Pancreas (tissue), 10 donors: ENCODE results near the gene HDAC11. TPM values are rescaled to one million over a fixed set of nuclear protein-coding genes. Genes with fewer than 3 reads are reported as not detected.
A peak's percentile ranks its signal among the peaks of the same experiment; 100 is the strongest.

Experiments
- ATAC-seq, 4 donors: fragments of 200-7000 bp; cut with Tn5 transposase; one replicate each; pipeline versions ENCODE4 v1.8.0 to v1.9.1; 2020; ENCODE audit warnings: mild to moderate bottlenecking in 4 of 4, moderate library complexity in 4 of 4
- DNase-seq, 6 donors: peaks; one replicate each; pipeline ENCODE4 v3.0.0-alpha.2; 2020
- FAIRE-seq: peaks from 2 replicates; lab custom pipeline; 2012; peaks lifted over from hg19 to GRCh38; lab: Jason Lieb, UNC
- H3K27ac ChIP-seq, 4 donors: fragments of 200-600 bp; sonication (generic); 1 replicate in 3 of 4; 2 replicates in 1 of 4; pipeline versions ENCODE4 v1.5.0 to v1.8.0; 2020
- H3K27me3 ChIP-seq, 4 donors: fragments of 200-600 bp; one replicate each; pipeline ENCODE4 v1.8.0; 2021
- H3K36me3 ChIP-seq, 3 donors: fragments of 200-600 bp; sonication (generic) in 1 of 3; one replicate each; pipeline versions ENCODE4 v1.5.0 to v1.8.0; 2020 to 2021
- H3K4me1 ChIP-seq, 3 donors: fragments of 200-600 bp; one replicate each; pipeline ENCODE4 v1.8.0; 2021
- H3K4me3 ChIP-seq, 4 donors: fragments of 200-600 bp; sonication (generic) in 2 of 4; one replicate each; pipeline versions ENCODE4 v1.5.0 to v1.8.0; 2020 to 2021
- H3K9me3 ChIP-seq, 4 donors: fragments of 200-600 bp; one replicate each; pipeline ENCODE4 v1.8.0; 2021
- WGBS, 2 donors: extraction: QIAGEN DNeasy Blood & Tissue Kit; methylation state at CpG; one replicate each; pipeline ENCODE4 v1.1.7; 2013; 5-methylcytosine and 5-hydroxymethylcytosine counted together
- intact Hi-C, 3 donors: fragments of 100-400 bp; cut with DNase I; formaldehyde crosslinking; loops; one replicate each; pipeline versions ENCODE4 v1.11.1 to v1.14.2; 2022
- polyA plus RNA-seq, 2 donors: library from polyadenylated mRNA; stranded (reverse); fragments of 200-250 nt; gene quantifications; one replicate each; pipeline ENCODE4 v1.2.3, GENCODE V29; 2013
- total RNA-seq, 6 donors: library from RNA; stranded (reverse); fragmentation: NEBNext Ultra II Directional in 4 of 6; extraction: Animal tissue kit (Norgen Biotek cat#: 25700) in 4 of 6; gene quantifications; one replicate each; pipeline versions ENCODE4 v1.2.1 to v1.2.4, GENCODE V29; 2021 to 2023
- TF ChIP-seq, protein P1 (sequence below), 4 donors: fragments of 200-600 bp; sonication (generic) in 3 of 4; IDR thresholded peaks; one replicate each; pipeline versions ENCODE4 v1.5.0 to v1.8.0; 2021; ENCODE audit warnings: antibody characterized with exemption in 4 of 4
- donor health status: healthy with polysubstance abuse.
- donor health status: DM: no; HTN: no; CAD: no; lungs with moderate emphysema.
- donor health status: DM: no; HTN: no; CAD: no.
- donor health status: control.
- donor health status: control.
- donor health status: Bipolar disorder and iron deficiency.
- donor health status: DM: yes; HTN: yes; CAD: no.
- donor health status: DM: no; HTN: no; CAD: no.
- donor health status: DM: no; HTN: no; CAD: no.
- donor health status: DM: yes; HTN: yes; CAD: no.

HDAC11 gene
- total and polyA plus RNA-seq, 8 donors = 20.4 to 40.3 (median 26.8) TPM

DNA sequence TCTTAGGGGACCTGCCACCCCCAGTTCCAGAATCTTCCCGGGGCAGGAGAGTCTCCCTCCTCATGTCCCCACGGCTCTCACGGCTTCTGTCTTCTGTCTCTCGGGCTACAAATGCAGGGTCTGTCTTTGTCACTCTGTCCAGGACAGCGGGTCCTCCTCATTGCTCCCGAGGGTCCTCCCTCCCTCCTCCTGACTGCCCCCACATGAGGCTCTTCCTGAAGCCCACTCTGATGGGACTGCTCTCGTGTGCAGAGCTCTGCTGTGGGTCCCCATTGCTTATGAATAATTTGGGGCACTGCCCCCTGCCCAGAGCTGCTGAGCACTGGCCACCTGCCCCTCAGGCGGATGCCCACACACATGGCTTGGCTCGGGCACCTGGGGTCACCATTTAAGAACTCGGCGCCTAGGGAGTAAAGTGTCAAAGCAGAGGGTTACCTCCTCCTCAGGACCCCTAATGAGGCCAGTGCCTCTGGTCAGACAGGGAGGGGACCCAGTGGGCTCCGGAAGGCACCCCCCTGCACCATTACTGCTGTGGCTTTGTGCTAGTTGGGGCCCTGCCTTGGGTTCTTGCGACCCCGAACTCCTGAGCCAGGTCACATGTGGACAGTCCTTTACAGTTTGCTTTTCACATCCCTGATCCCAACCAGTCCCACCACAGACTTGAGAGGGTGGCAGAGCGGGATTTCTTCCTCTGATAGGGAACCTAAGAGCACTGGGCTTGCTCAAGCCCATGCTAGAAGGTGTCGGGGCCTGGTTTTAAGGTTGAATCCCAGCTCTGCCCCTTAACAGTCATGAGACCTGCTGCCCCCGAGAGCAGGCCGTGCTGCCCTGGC is 22.1 kb downstream of the HDAC11 start:
- intact Hi-C loops = loop anchor here in 1 of 3 donors (5.0 kb wide), 1 partner anchor 135 kb away; no protein-coding TSS in a partner anchor
- peaks cover 0 to 3% (median 0%) of the 10 kb centered on the region in 3 donors for H3K36me3 ChIP-seq
- WGBS, 2 donors = 93 to 94% methylated on average over 18 of the region's 18 CpGs
- H3K9me3 ChIP-seq = no peaks in the 10 kb centered on the region
- DNase-seq = peak in 3 of 6 donors; percentile 5 to 45 (median 28)
- H3K27ac ChIP-seq = no peak overlapping the region
- TF ChIP-seq, protein P1, sequence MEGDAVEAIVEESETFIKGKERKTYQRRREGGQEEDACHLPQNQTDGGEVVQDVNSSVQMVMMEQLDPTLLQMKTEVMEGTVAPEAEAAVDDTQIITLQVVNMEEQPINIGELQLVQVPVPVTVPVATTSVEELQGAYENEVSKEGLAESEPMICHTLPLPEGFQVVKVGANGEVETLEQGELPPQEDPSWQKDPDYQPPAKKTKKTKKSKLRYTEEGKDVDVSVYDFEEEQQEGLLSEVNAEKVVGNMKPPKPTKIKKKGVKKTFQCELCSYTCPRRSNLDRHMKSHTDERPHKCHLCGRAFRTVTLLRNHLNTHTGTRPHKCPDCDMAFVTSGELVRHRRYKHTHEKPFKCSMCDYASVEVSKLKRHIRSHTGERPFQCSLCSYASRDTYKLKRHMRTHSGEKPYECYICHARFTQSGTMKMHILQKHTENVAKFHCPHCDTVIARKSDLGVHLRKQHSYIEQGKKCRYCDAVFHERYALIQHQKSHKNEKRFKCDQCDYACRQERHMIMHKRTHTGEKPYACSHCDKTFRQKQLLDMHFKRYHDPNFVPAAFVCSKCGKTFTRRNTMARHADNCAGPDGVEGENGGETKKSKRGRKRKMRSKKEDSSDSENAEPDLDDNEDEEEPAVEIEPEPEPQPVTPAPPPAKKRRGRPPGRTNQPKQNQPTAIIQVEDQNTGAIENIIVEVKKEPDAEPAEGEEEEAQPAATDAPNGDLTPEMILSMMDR (IDR thresholded peaks at IDR 0.05) = no peak
- no peak for FAIRE-seq
- H3K4me1 ChIP-seq = no peaks in the 10 kb centered on the region
- no peak overlapping the region for H3K4me3 ChIP-seq
- no peak for ATAC-seq
- no peaks in the 10 kb centered on the region for H3K27me3 ChIP-seq

DNA sequence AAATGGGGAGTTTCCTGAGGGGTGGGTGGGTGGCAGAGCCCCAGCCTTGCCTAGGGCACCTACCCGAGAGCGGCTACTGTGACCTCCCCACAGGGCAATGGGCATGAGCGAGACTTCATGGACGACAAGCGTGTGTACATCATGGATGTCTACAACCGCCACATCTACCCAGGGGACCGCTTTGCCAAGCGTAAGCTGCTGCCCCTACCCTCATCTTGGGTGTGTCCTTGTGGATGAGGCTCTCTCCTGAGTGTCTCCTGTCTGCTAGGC is 22.6 kb downstream of the HDAC11 start:
- FAIRE-seq (no peak), ATAC-seq (no peak), DNase-seq (peak in 3 of 6 donors; percentile 11 to 49 (median 38))
- Histone ChIP-seq H3K27me3 (no peaks in the 10 kb centered on the region), H3K4me1 (no peaks in the 10 kb centered on the region), H3K9me3 (no peaks in the 10 kb centered on the region), H3K4me3 (no peak overlapping the region), H3K27ac (no peak overlapping the region), H3K36me3 (peaks cover 0 to 3% (median 0%) of the 10 kb centered on the region in 3 donors)
- TF ChIP-seq, protein P1 (IDR thresholded peaks at IDR 0.05) = no peak
- intact Hi-C loops = loop anchor here in 1 of 3 donors (5.0 kb wide), 1 partner anchor 135 kb away; no protein-coding TSS in a partner anchor
- 96 to 98% methylated on average over 8 of the region's 8 CpGs for WGBS, 2 donors

DNA sequence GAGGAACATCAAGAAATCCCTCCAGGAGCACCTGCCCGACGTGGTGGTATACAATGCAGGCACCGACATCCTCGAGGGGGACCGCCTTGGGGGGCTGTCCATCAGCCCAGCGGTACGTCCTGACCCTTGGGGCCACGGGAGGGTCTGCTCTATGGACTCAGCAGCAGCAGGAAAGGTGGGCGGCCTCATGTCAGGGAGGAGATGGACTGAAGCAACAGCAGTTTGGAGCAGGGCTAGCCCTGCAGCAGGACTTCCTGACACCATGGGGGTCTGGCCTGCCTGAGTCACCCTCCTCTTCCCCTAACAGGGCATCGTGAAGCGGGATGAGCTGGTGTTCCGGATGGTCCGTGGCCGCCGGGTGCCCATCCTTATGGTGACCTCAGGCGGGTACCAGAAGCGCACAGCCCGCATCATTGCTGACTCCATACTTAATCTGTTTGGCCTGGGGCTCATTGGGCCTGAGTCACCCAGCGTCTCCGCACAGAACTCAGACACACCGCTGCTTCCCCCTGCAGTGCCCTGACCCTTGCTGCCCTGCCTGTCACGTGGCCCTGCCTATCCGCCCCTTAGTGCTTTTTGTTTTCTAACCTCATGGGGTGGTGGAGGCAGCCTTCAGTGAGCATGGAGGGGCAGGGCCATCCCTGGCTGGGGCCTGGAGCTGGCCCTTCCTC is 24.2 kb downstream of the HDAC11 start:
- H3K4me1 ChIP-seq = no peaks in the 10 kb centered on the region
- H3K4me3 ChIP-seq = no peak overlapping the region
- intact Hi-C loops = loop anchor here in 1 of 3 donors (5.0 kb wide), 1 partner anchor 133 kb away; no protein-coding TSS in a partner anchor
- TF ChIP-seq, protein P1 (IDR thresholded peaks at IDR 0.05) = no peak
- H3K9me3 ChIP-seq = no peaks in the 10 kb centered on the region
- DNase-seq (peak in 3 of 6 donors; percentile 19 to 67 (median 41)), FAIRE-seq (no peak), ATAC-seq (no peak)
- H3K36me3 ChIP-seq = peaks cover 0 to 3% (median 0%) of the 10 kb centered on the region in 3 donors
- 93 to 95% methylated on average over 23 of the region's 23 CpGs for whole genome bisulfite sequencing, 2 donors
- no peak overlapping the region for H3K27ac ChIP-seq
- no peaks in the 10 kb centered on the region for H3K27me3 ChIP-seq

DNA sequence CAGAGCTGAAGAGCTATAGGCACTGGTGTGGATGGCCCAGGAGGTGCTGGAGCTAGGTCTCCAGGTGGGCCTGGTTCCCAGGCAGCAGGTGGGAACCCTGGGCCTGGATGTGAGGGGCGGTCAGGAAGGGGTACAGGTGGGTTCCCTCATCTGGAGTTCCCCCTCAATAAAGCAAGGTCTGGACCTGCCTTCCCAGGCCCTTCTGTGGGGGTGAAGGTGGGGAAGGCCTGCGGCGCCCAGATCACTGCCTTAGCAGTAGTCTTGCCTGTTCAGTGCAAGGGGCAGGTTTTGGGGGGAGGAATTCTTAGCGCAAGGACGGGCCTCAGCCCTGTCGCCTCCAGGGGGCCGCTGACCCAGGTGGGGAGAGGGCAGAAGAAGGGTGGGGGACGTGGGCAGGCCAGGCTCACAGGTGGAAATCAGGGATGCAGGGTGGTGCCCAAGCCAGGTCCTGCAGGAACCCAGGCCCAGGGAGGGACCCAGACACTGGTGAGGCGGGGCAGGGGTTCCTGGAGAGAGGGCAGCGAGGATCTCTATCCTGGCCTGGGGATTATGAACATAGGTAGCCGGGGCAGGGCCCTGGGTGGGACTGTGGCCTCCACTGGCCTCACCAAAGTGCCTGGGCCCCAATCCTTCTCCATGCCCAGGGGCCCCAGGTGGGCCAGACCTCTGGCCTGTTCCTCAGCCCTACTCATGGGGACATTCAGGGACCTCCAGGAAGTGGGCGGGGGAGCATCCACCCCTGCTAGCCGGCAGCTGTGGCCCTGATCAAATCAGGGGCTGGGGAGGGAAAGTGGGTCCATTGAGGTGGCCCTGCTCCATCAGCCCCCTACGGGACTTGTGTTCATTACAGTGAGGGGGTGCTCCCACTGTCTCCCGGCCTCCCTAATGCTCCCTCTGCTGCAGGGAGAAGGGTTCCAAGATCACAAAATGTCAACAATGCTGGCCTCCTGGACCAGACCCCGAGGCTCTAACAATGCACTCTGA is 25.3 kb downstream of the HDAC11 start:
- ATAC-seq (no peak), FAIRE-seq (no peak), DNase-seq (peak in 3 of 6 donors; percentile 16 to 63 (median 49))
- no peaks in the 10 kb centered on the region for H3K9me3 ChIP-seq
- 93 to 96% methylated on average over 16 of the region's 16 CpGs for WGBS, 2 donors
- H3K36me3 ChIP-seq = peaks cover 0 to 3% (median 0%) of the 10 kb centered on the region in 3 donors
- no peaks in the 10 kb centered on the region for H3K4me1 ChIP-seq
- no peak overlapping the region for H3K4me3 ChIP-seq
- H3K27ac ChIP-seq = no peak overlapping the region
- intact Hi-C loops = no loop called here
- no peaks in the 10 kb centered on the region for H3K27me3 ChIP-seq
- TF ChIP-seq, protein P1 (IDR thresholded peaks at IDR 0.05) = no peak
